ENCODE data around the gene ZNF44.

ZNF44 gene

GRCh38 chr19:12261554-12261953 is 33.1 kb downstream of the ZNF44 start:
- no peak for DNase-seq (ENCODE audit: low read depth)

GRCh38 chr19:12260861-12261260 is 33.8 kb downstream of the ZNF44 start:
- DNase-seq (ENCODE audit: low read depth), result no peak

GRCh38 chr19:12260236-12260635 is 34.4 kb downstream of the ZNF44 start:
- no peak for DNase-seq (ENCODE audit: low read depth)

GRCh38 chr19:12255372-12255771 is 39.3 kb downstream of the ZNF44 start:
- no peak for DNase-seq (ENCODE audit: low read depth)

DNA sequence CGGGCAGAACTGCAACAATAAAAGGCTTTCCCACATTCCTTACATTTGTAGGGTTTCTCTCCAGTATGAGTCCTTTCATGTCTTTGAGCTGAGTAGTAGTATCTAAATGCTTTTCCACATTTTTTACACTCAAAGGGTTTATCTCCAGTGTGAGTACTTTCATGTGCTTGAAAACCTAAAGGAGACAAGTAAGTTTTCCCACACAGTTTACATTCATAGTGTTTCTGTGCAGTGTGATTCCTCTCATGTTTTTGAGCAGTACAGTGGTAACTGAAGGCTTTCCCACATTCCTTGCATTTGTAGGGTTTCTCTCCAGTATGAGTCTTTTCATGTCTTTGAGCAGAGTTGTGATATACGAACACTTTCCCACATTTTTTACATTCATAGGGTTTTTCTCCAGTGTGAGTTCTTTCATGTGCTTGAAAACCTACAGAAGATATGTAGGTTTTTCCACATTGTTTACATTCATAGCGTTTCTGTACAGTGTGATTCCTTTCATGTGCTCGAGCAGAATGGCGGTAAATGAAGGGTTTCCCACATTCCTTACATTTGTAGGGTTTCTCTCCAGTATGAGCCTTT is 47.0 kb downstream of the ZNF44 start:
- no peak for DNase-seq (ENCODE audit: low read depth)

- no peak for DNase-seq (ENCODE audit: low read depth)
These were observed 50.3 kb downstream of the ZNF44 start for GRCh38 chr19:12244370-12244769.

DNA sequence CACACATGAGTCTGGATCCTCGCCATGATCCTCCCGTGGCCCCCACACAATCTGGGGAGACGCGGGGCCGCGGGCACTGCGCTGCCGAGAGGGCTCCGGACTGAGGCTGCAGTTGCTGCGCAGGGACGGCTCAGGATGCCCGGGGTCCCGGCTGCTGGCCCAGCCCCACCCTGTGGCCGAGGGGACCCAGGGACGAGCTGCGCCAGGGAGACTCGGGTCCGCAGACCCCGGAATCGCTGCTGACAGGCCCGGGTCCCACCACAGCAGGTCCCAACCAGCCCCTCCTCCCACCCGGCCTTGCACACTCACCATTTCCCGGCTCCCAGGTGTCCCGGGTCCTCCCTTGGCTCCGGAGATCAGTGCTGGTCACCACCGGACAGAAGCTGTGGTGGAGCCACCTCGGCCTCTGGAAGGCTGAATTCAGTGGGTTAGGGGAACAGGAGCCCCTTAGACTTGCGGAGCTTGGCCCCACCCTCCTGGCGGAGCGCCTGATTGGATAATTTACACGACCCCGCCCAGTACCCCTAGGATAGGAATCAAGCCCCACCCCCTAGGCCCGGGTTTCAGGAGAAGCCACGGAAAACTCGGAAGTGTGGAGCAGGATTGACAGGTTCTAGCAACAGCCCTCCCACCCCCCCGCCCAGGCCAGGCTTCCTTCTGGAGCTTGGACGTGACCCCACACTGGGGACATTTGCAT is 57.4 kb downstream of the ZNF44 start:
- no peak for DNase-seq (ENCODE audit: low read depth)

GRCh38 chr19:12232961-12233360 is 61.7 kb downstream of the ZNF44 start:
- DNase-seq (ENCODE audit: low read depth), result no peak

DNA sequence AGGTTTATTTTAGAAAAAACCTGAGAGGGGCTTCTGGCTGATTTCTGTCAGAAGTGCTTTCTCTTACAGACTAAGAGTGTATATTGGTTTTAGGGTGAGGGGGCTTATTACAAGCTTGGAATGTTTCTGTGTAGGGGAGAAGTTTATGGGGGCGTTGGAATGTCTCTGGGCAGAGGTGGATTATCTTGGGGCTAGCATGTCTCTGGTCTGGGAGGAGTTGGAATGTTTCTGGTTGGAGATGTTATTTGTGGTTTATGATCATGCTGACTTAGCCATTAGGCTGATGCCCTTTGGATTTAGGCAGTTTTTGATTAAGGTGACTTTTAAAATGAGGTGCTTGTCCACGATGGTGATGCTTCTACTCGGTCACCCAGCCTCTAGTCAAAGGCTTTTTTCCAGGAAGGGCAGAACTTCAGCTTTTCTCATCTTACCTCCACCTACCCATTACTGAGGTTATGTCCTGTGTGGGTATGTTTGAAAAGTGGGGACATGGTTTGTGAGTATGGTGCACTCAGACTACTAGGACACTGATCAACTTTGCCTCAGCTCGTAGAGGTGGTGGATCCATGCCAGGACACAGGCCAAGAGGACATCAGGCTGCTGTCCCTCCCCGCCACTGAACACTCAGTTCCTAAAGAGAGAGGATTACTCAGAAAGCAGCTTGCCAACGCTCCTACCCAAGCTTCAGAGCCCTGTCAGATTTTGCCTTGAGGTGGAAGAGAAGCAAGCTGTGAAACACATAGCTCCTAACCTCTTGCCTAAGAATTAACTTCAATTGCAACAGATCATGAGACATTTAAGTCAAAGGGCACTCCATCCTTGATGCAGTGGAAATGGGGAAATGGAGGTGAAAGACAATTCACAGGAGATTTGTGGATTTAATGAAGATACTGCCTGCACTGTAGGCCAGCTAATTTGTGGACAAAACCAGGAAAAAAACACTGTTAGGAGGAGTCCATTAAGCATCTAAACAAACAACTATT is 63.6 kb downstream of the ZNF44 start:
- no peak for DNase-seq (ENCODE audit: low read depth)

DNA sequence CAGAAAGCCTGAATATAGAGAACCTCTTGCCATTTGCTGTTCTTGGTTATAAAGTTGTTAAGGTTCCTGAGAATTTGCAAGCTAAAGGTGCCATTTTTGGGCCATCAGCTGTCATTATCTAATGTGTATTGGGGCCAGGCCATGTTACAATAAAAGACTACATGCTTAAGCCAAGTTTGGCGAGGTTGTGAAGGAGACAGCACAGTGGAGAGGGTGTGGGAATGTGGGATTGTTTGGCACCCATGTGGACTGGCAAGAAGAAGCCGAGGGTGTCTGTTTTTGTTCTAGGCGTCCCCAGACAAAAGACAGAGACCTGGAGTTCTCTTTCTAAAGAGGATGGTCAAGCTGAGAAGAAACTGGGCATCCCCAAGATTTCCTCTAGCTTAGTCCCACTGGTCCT is 64.7 kb downstream of the ZNF44 start:
- DNase-seq (ENCODE audit: low read depth), result no peak

- no peak for DNase-seq (ENCODE audit: low read depth)
These were observed 70.0 kb downstream of the ZNF44 start for GRCh38 chr19:12224676-12225075.

DNA sequence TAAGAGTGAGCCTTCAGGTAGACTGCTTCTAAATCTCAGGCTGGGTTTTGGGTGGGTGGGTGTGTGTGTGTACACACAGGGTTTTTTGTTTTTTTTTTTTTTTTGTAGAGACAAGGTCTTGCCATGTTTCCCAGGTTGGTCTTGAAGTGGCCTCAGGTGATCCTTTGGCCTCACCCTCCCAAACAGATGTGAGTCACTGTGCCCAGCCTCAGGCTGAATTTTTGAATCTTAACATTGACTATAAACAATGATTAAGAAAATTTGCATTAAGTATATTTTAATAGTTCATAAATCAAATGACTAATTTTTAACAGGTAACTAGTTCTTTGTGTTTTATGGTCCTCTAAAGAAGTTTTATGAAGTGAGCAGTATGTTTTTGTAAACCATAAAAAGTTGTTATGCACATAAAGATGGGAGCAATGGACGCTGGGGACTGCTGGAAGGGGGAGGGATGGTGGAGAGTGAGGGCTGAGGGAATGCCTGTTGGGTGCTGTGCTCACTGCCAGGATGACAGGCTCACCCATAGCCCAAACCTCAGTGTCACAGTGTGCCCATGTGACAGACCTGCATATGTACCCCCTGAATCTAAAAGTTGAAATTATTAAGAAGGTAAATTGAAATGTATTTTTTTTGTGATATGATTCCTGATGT is 71.6 kb downstream of the ZNF44 start:
- no peak for DNase-seq (ENCODE audit: low read depth)

Measured in activated T-cell treated with anti-CD3 and anti-CD28 coated beads for 1 hour (primary cell).